GM21737 (cell line): ENCODE data around the gene P4HTM.

ENCODE experiments used
- ATAC-seq: cut with Tn5 transposase; IDR thresholded peaks from one replicate; pipeline ENCODE4 v1.9.1; 2021; ENCODE audit warnings: mild to moderate bottlenecking, moderate library complexity; ENCODE audit not compliant: unreplicated experiment

P4HTM gene, protein sequence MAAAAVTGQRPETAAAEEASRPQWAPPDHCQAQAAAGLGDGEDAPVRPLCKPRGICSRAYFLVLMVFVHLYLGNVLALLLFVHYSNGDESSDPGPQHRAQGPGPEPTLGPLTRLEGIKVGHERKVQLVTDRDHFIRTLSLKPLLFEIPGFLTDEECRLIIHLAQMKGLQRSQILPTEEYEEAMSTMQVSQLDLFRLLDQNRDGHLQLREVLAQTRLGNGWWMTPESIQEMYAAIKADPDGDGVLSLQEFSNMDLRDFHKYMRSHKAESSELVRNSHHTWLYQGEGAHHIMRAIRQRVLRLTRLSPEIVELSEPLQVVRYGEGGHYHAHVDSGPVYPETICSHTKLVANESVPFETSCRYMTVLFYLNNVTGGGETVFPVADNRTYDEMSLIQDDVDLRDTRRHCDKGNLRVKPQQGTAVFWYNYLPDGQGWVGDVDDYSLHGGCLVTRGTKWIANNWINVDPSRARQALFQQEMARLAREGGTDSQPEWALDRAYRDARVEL

DNA sequence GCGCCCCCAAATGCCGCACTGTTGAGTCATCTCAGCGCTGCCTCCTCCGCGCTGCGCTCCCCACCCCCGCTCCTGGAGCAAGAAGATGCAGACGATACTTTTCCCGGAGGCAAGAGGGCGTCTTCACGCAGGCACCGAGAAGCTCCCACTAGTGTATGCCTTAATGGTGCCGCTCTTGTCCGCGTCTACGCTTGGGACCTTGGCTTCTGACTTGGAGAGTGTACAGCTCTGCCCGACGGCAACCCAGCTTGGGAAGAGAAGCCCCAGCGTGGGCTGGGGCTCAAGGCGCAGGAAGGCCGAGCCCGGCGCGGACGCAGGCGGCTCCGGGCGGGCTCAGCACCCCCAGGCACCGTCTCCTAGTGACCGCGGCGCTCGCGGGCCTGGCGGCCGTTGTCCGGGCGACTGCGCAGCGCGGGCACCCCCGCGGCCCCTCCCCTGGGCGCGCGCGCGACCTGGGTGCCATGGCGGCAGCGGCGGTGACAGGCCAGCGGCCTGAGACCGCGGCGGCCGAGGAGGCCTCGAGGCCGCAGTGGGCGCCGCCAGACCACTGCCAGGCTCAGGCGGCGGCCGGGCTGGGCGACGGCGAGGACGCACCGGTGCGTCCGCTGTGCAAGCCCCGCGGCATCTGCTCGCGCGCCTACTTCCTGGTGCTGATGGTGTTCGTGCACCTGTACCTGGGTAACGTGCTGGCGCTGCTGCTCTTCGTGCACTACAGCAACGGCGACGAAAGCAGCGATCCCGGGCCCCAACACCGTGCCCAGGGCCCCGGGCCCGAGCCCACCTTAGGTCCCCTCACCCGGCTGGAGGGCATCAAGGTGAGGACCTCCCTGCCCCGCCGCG, at the start of gene P4HTM:
Gene P4HTM (plus strand): TSS at position 446 of the 840 bp plus-strand sequence. CDS start 16 bp downstream, at position 462.
- ATAC-seq = peak; percentile 61

DNA sequence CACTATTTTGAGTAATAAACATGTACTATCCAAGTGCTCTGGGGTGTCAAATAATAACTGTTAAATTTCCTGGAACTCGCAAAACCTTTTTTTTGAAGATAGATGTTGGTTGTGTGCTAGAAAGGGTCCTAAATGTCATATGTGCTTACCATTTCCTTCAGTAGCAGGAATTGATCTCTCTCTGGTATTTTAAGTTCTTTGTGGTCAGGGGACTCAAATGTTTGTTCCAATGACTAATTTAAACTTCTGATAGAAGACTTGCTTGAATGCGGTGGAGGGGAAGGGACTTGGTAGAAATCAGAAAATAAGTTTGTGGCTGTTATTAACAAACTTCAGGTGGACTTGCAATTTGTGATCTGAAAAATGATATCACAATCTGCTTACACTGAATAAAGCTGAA, 44.6 kb upstream of the P4HTM start:
- no peak for ATAC-seq

DNA sequence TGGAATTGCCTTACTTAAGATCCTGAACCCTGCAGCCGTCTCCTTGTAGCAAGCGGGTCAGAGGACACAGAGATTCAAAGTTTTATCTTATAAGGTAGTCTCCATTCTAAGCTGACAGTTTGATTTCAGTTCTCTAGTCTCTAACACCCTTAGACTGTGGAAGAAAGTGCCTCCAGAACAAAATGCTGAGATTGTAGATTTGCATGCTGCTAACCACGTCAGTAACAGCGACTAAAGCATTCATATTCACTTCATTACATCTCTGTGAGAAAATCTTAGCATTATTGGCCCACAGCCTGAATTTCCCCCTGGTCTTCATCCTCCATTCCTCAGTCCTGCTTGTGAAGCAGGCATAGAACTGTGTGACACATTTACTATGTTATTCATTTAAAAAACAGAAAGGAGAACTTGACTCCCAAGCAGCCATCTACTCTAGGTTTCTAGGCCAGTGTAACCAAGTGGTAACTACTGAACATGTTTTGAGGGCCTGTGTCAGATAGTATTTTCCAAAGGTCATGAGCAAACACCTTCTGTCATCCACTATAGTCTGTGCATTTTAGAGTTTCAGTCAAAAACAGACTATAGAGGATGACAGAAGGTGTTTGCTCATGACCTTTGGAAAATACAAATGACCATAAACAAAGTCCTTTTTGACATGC, 44.0 kb upstream of the P4HTM start:
- ATAC-seq = no peak

DNA sequence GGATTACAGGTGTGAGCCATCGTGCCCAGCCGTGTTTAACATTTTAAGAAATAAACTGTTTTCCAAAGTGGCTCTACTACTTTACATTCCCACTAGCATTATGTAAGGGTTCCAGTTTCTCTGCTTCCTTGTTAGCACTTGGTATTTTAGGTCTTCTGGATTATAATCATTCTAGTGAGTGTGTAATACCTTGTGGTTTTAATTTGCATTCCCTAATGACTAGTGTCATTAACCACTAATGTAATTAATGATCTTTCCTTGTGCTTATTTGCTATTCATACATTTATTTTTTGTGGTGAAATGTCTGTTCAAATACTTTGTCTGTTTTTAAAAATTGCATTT, 40.7 kb upstream of the P4HTM start:
- no peak for ATAC-seq

DNA sequence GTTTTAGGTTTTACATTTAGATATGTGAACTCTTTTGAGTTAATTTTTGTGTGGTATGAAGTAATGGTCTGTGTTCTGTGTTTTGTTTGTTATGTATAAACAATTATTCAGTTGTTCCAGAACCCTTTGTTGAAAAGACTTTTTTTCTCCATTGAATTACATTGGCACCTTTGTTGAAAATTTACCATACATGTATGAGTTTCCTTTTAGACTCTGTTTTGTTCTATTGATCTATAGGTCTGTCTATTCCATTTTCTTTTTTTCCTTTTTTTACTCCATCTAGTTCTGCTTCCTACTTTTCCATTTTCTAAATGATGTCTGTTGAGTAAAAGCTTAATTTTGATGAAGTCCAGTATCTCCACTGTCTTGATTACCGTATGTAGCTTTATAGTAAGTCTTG, 40.0 kb upstream of the P4HTM start:
- no peak for ATAC-seq

DNA sequence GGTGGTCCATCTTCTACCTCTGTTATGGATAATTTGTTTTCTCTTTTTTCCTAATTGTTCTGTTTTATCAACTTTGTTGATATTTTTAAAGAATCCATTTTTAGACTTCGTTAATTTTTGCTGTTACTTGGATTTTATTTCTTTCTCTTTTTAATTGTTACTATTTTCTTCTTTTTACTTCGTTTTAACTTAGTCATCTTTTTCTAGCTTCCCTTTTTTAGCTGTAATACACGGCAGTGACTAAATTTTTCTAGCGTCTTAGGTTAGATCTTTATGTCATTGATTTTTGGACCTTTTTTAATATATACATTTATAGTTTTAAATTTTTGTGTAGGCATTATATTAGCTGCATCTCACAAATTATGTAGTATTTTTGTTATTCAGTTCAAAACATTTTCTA, 38.3 kb upstream of the P4HTM start:
- no peak for ATAC-seq

DNA sequence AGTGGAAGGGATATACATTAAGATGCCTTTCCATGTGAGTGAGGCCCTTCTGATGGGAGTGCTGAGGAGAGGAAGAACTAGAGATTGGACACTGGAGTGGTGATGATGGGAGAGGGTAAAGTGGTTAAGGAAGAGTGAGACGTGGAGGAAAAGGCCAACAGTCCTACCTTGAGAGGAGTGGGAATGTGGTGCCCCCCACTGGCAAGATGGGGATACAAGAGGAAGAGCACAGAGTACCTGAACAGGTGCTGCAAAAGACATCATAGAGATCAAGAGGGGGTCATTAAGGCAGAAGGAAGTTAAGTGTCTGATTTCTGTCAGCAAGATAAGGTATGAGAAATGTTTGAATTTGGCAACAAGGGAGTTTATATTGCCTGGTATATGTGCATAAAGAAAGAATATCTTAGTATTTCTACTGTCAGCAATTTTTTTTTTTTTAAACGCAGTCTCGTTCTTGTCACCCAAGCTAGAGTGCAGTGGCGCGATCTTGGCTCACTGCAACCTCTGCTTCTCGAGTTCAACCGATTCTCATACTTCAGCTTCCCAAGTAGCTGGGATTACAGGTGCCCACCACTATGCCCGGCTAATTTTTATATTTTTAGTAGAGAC, 37.4 kb upstream of the P4HTM start:
- no peak for ATAC-seq

DNA sequence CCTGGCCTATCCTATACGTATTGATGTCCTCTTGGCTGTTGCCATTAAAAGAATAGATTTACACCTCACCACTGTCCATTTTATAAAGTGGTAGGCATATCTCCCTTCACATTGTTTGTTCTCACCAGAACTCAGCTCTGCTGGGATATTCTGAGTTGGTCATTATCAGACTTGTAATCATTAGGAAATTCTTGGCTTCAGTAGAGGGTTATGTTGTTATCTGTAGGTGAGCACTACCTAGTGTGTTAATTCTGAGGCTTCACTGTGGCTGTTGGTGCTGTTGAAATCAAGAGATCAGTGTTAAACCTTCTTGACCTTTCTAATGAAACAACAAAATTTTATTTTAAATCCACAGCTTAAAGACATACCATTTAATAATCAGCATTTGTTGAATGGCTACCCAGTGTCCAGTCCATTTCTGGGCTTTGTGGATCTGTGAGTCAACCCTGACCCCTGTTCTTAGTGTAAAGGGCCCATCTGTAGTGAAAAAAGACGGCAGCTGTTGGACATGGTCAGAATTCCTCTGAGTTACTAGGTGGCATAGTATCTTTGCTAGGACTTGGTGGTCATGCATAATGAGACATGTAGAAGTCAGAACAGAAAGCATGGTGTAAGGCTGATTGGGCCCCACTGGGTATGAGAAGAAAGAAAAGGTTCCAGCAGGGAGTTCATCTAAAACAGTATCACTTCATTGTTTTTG, 32.9 kb upstream of the P4HTM start:
- no peak for ATAC-seq

DNA sequence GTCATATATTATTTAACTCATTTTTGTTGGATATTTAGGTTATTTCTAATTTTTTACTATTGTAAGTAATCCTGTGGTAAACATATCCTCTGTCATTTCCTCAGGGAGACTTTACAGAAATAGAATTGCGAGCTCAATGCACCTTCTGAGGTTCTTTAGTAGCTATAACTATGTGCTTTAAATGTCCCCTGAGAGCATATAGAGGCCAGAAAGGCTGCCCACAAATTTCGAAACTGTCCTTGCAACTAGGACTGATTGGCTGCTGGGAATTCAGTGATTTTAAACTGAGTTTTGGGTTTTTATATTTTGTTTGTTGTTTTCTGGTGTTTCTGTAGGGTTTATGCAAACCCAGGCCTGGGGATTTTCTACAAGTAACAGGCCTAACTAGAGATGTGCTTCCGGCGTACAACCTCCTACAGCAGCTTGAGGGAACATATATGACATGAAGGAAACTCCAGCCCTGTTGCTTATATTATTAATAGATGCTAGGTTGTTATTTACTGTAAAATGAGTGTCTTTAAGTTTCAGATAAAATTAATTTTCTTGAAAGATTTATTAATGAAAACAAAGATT, 29.1 kb upstream of the P4HTM start:
- no peak for ATAC-seq

DNA sequence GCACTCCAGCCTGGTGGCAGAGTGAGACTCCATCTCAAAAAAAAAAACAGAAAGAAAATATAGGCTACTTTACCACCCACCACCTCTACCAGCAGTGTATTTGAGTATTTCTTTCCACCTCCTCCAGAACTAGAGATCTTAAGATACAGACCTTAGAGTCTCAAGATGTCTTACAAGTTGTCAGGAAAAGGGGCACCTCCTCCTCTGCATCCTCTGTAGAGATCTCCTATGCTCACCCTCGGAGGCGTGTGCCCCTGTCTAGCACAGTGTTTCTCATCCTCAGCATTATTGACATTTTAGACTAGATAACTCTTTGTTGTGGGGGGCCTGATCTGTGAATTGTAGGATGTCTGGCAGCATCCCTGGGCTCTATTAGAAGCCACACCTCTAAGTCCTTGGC, 27.7 kb upstream of the P4HTM start:
- ATAC-seq = no peak

DNA sequence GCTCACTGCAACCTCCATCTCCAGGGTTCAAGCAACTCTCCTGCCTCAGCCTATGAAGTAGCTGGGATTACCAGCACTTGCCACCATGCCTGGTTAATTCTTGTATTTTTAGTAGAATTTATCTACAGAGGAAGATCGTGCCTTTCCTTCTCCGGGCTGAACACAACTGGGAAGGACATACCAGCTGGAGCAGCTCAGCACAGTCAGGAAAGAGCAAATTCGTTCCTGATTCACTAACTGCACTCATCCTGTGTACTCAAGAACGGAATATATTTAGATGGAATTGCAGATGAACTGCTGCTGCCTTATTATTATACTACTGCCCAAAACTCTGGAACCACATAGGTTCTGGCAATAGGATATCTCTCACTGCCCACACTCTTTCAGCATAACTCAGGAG, 27.1 kb upstream of the P4HTM start:
- ATAC-seq = no peak

DNA sequence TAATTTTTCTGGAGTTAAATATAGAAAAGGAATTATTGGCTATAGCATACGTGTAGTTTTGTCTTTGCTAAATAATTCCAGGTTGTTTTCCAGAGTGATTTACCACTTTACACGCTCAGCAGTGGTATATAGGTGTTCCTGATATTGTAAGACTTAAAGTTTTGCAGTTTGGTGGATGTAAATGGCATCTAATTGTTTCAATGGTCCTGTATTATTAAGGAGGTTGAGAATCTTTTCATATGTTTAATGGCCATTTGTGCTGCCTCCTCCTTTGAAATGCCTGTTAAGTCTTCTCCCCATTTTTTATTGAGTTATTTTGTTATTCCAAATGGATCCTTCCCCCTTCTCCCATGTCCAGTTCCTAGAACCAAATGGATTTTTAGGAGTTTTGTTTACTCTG, 26.4 kb upstream of the P4HTM start:
- ATAC-seq = no peak

DNA sequence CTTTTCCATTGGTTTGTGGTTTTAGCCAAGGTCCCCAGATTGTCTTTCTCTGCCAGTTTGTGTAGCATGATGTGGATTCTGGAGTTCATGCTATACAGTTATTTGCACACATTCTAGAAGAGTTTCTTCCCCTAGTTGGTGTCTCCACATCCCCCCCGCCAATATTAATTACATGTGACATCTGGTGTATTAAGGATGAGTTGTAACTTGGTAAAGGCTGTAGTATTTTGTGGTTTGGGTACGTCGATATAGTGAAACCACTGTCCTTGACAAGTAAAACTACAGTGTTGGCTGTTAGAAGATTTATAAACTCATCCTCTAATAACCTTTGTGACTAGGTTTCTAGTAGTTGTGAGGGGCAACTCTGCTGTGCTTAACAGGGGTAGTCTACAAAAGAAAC, 23.7 kb upstream of the P4HTM start:
- ATAC-seq = no peak

DNA sequence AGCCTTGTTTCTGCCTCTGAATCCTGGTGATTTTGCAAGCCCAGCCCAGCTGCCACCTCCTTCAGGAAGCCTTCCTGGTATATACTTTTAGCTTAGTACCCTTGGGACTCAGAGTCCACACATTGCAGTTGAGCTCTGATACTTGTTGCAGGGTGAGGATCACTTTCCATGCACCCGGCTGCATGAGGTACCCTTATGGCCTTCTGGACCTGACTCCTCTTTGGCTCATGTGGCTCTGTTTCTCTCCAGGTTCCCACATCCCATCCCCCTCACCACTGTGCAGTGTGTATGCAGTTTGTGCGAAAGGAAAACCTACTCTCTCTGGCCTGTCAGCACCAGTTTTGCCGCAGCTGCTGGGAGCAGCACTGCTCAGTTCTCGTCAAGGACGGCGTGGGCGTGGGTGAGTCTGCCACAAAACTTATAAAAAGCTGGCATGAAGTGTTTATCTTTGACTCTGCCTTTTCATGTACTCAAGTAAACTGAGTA, 23.1 kb upstream of the P4HTM start:
- ATAC-seq = no peak

DNA sequence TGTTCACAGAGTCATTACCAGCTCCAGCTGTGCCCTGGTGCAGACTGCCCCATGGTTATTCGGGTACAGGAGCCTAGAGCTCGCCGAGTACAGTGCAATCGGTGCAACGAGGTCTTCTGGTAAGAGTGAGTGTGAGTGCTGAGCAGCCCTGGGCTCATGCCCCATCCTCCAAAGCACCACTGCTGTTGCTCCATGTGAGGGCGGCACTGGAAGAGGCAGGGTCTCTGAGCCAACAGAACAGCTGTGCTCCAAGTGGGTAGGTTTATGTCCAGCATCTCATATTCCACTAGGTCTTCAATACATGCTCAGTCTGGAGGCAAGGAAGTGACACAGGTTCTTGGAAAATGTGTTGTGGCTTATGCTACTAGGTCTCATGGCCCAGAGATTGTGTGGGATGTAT, 19.5 kb upstream of the P4HTM start:
- ATAC-seq = no peak

DNA sequence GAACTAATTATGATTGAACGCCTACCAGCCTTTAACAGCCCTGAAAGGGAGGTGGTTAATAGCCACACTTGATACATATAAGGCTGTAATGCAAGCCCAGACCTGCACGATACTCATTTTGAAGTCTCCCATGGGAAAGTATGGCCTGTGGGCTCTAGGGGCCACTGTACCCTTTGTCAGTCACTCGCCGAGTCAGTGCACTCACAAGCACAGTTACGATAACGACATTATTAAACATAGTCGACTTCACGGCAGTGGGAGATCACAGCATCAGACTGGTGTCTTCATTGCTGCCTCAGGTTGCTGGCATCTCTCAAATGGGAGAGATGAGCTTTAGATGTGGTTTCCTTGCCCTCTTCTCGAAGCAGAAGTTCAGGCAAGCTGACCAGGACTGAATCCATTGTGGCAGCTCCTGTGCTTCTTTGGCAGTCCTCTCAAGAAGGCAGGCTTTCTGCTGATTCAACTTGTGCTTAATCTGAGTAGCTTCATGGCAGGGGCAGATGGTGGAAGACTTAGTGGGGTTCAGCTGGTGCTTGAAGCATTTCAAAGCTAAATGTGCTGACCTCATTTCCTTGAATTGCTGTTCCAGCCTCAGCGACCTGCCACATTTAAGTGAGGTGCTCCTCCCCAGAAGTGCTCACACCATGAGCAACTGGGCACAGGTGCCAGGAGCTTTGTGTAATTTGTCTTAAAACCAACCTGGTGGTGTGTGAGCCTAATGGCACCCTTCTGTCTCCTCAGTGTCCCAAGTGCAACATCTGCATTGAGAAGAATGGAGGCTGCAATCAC, 15.8 kb upstream of the P4HTM start:
- ATAC-seq = no peak

DNA sequence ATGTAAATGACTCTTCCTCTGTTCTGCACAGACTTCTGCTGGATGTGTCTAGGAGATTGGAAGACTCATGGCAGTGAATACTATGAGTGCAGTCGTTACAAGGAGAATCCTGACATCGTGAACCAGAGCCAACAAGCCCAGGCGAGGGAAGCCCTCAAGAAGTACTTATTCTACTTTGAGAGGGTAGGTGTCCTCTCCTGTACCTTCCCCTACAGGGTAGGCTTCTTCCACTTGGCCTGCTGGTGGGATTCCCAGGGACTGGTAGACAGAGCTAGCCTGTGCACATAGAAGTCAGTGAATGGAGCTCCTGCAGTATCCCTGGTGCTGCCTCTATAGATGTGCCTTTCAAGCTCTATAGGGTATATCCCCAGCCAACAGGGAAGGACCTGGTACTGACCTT, 10.6 kb upstream of the P4HTM start:
- no peak for ATAC-seq

DNA sequence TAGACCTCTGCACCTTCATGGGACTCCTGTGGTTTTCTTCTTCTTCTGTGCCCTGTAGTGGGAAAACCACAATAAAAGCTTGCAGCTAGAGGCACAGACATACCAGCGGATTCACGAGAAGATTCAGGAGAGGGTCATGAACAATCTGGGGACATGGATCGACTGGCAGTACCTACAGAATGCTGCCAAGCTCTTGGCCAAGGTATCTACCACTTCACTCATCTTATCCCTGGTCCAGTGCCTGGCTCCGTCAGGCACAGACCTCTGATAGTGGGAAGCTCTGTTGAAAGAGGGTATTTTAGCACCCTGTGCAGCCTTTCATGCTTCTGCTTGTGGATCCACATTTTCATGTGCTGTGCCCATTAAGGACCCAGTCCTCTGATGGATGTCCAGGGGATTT, 9.7 kb upstream of the P4HTM start:
- ATAC-seq = no peak

DNA sequence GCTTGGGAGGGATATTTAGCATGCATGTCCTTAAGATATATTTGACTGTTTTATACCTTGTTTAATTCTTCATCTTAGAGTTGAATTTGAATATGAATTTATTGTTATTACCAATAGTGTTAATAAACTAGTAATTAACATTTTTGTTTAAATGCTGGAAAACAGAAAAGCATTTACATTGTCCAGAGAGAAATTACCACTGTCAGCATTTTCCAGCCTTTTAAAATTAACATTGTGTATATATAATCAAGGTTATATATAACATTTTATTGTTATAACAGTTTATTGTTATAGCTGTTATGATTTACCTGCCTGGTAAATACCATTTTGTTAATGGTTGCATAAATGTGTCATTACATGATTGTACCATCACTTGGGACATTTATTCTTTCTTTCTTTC, 8.0 kb upstream of the P4HTM start:
- ATAC-seq = no peak
